GM23248 (cell line): Measurements from ENCODE around the gene NDUFS7.

Source experiments
- EZH2 ChIP-seq: fragments of 200-600 bp; sonication (generic); IDR thresholded peaks from 2 replicates; pipeline ENCODE4 v1.6.1; 2018; ENCODE audit warnings: antibody characterized with exemption, mild to moderate bottlenecking; ENCODE audit not compliant: insufficient read depth, poor library complexity, severe bottlenecking
- EZH2phosphoT487 ChIP-seq: fragments of 200-600 bp; sonication (generic); IDR thresholded peaks from 2 replicates; pipeline ENCODE4 v1.6.1; 2018; ENCODE audit warnings: antibody characterized with exemption, moderate library complexity, mild to moderate bottlenecking, low read depth; ENCODE audit not compliant: insufficient read depth

GRCh38 chr19:1437609-1438008 is 53.9 kb downstream of the NDUFS7 start:
- TF ChIP-seq EZH2: no peak
- no peak for TF ChIP-seq EZH2phosphoT487
